B cell (primary cell): ENCODE results near the gene NEUROD2. TPM values are rescaled to one million over a fixed set of nuclear protein-coding genes. Genes with fewer than 3 reads are reported as not detected.

ENCODE experiments used
- ATAC-seq: fragments of 200-7000 bp; cut with Tn5 transposase; one replicate; pipeline ENCODE4 v1.10.0; 2021; ENCODE audit warnings: low read depth, mild to moderate bottlenecking, moderate number of reproducible peaks, moderate library complexity
- CTCF ChIA-PET: fragments of 350-600 bp; sonication (Branson Sonifier 250); formaldehyde crosslinking; loops from one replicate; lab custom pipeline; 2021; ENCODE audit warnings: antibody characterized with exemption, inconsistent platforms; lab: Charles Lee
- POLR2A ChIA-PET: fragments of 350-600 bp; sonication (Branson Sonifier 250); formaldehyde crosslinking; loops from one replicate; lab custom pipeline; 2021; ENCODE audit warnings: antibody characterized with exemption; lab: Charles Lee
- DNase-seq: peaks from one replicate; pipeline ENCODE4 v3.0.0; 2013
- H2AFZ ChIP-seq: 2 replicates; pipeline ENCODE4 v1.6.1; 2012; ENCODE audit warnings: mild to moderate bottlenecking, low read depth, low read length; ENCODE audit not compliant: insufficient read depth, poor library complexity, severe bottlenecking
- H3K27ac ChIP-seq, 2 donors: 1 replicate in 1 of 2; 2 replicates in 1 of 2; pipeline ENCODE4 v1.5.1; 2012 to 2013; ENCODE audit warnings: low read length in 2 of 2, mild to moderate bottlenecking in 2 of 2, moderate library complexity in 1 of 2
- H3K27me3 ChIP-seq, 4 experiments: fragments of 200-600 bp in 1 of 4; sonication (generic) in 1 of 4; replicated peaks in 1 of 4; 1 replicate in 2 of 4; 2 replicates in 2 of 4; pipeline versions ENCODE4 v1.6.1 to v1.7.0; 2013 to 2016; ENCODE audit warnings: low read length in 3 of 4, mild to moderate bottlenecking in 2 of 4, mixed read lengths in 1 of 4, moderate library complexity in 1 of 4; ENCODE audit not compliant: insufficient read depth in 4 of 4, control insufficient read depth in 3 of 4; ENCODE audit errors: control extremely low read depth in 1 of 4
- H3K36me3 ChIP-seq, 2 experiments: replicated peaks in 1 of 2; 1 replicate in 1 of 2; 2 replicates in 1 of 2; pipeline versions ENCODE4 v1.6.1 to v1.7.1; 2013; ENCODE audit warnings: low read length in 1 of 2; ENCODE audit not compliant: insufficient read depth in 2 of 2, control insufficient read depth in 1 of 2; ENCODE audit errors: control extremely low read depth in 1 of 2, extremely low read depth in 1 of 2
- H3K4me1 ChIP-seq, 2 donors: fragments of 200-600 bp in 1 of 2; sonication (generic) in 1 of 2; 1 replicate in 1 of 2; 2 replicates in 1 of 2; pipeline versions ENCODE4 v1.5.1 to v1.6.1; 2013 to 2017; ENCODE audit warnings: low read length in 2 of 2; ENCODE audit not compliant: control insufficient read depth in 2 of 2, insufficient read depth in 2 of 2
- H3K4me2 ChIP-seq: replicated peaks from 2 replicates; pipeline ENCODE3; 2012; ENCODE audit warnings: mild to moderate bottlenecking, low read depth, low read length; ENCODE audit not compliant: poor library complexity, severe bottlenecking
- H3K4me3 ChIP-seq, 5 experiments: fragments of 200-600 bp in 1 of 5; sonication (generic) in 1 of 5; 1 replicate in 3 of 5; 2 replicates in 2 of 5; pipeline versions ENCODE4 v1.5.1 to v1.7.0; 2011 to 2016; ENCODE audit warnings: low read length in 4 of 5, mild to moderate bottlenecking in 4 of 5, low read depth in 2 of 5, control low read depth in 1 of 5, moderate library complexity in 1 of 5; ENCODE audit not compliant: insufficient read depth in 1 of 5; ENCODE audit errors: control extremely low read depth in 1 of 5, extremely low read depth in 1 of 5
- H3K79me2 ChIP-seq: fragments of 200-600 bp; sonication (generic); one replicate; pipeline ENCODE4 v1.6.0; 2016; ENCODE audit warnings: low read length; ENCODE audit not compliant: control insufficient read depth, insufficient read depth
- H3K9ac ChIP-seq: fragments of 200-600 bp; sonication (generic); 2 replicates; pipeline ENCODE4 v1.6.1; 2017; ENCODE audit warnings: mild to moderate bottlenecking, low read length, moderate library complexity
- H3K9me3 ChIP-seq, 3 donors: one replicate each; pipeline versions ENCODE4 v1.6.1 to v1.7.1; 2013; ENCODE audit warnings: low read length in 2 of 3; ENCODE audit not compliant: control insufficient read depth in 2 of 3, insufficient read depth in 1 of 3; ENCODE audit errors: control extremely low read depth in 1 of 3
- H4K20me1 ChIP-seq: 2 replicates; pipeline ENCODE4 v1.6.0; 2012; ENCODE audit warnings: mild to moderate bottlenecking, low read length; ENCODE audit not compliant: insufficient read depth, control insufficient read depth, poor library complexity, severe bottlenecking
- H3K27ac Mint-ChIP-seq: one replicate; pipeline ENCODE4 v1.8.0; 2021; ENCODE audit warnings: mixed read lengths
- H3K27me3 Mint-ChIP-seq: one replicate; pipeline ENCODE4 v1.8.0; 2021; ENCODE audit warnings: mixed read lengths
- H3K4me1 Mint-ChIP-seq: one replicate; pipeline ENCODE4 v1.8.0; 2021; ENCODE audit warnings: mixed read lengths
- H3K4me3 Mint-ChIP-seq: one replicate; pipeline ENCODE4 v1.8.0; 2021; ENCODE audit warnings: mixed read lengths
- H3K9me3 Mint-ChIP-seq: one replicate; pipeline ENCODE4 v1.8.0; 2022; ENCODE audit warnings: mixed read lengths; ENCODE audit not compliant: insufficient read depth
- CTCF ChIP-seq: fragments of 200-600 bp; IDR thresholded peaks from one replicate; pipeline ENCODE4 v1.8.0; 2022; ENCODE audit warnings: antibody characterized with exemption, mild to moderate bottlenecking
- EZH2 ChIP-seq: IDR thresholded peaks from 2 replicates; pipeline ENCODE4 v1.6.1; 2012; ENCODE audit warnings: borderline replicate concordance, low read depth, mild to moderate bottlenecking, moderate library complexity, low read length; ENCODE audit not compliant: insufficient read depth, poor library complexity, severe bottlenecking
- WGBS: methylation state at CpG from one replicate; pipeline ENCODE4 v1.1.5; 2013; ENCODE audit warnings: missing lambda C conversion rate; ENCODE audit not compliant: insufficient coverage; 5-methylcytosine and 5-hydroxymethylcytosine counted together
- intact Hi-C: fragments of 100-400 bp; cut with micrococcal nuclease; formaldehyde crosslinking; loops from one replicate; pipeline ENCODE4 v1.10.0; 2022
- polyA plus RNA-seq: library from polyadenylated mRNA; depleted of rRNA; stranded (reverse); fragments of >200 nt; gene quantifications from 2 replicates; pipeline ENCODE4 v1.2.3, GENCODE V29; 2012
- total RNA-seq, 2 donors: library from RNA; stranded (reverse); fragments of 120-200 nt in 1 of 2; gene quantifications; 1 replicate in 1 of 2; 2 replicates in 1 of 2; pipeline versions ENCODE4 v1.2.3 to v1.2.4, GENCODE V29; 2013 to 2022

NEUROD2 gene
- total and polyA plus RNA-seq, 2 donors (not counting 1 experiment from before 2014, with no cell fraction given): 0.04 TPM; not detected in 1

GRCh38 chr17:39611401-39612112 is 3.8 kb upstream of the NEUROD2 start:
- no peaks in the 10 kb centered on the region for H3K79me2 ChIP-seq
- H3K4me3 Mint-ChIP-seq: no peak overlapping the region
- no peaks in the 10 kb centered on the region for H3K9me3 Mint-ChIP-seq
- H3K9ac ChIP-seq: no peak overlapping the region
- peaks cover 42% of the 10 kb centered on the region for H3K27me3 Mint-ChIP-seq
- H2AFZ ChIP-seq: no peak overlapping the region
- 95% methylated on average over 6 of the region's 9 CpGs for WGBS
- no peak overlapping the region for H3K4me2 ChIP-seq
- ATAC-seq (no peak), DNase-seq (no peak)
- no peak for TF ChIP-seq CTCF
- no peak for TF ChIP-seq EZH2
- H3K36me3 ChIP-seq: no peaks in the 10 kb centered on the region
- peaks cover 19% of the 10 kb centered on the region for H3K4me1 Mint-ChIP-seq
- H3K27ac ChIP-seq: no peak overlapping the region
- peaks cover 0 to 49% (median 27%) of the 10 kb centered on the region in 4 experiments for H3K27me3 ChIP-seq
- no peak overlapping the region for H3K4me3 ChIP-seq
- no peaks in the 10 kb centered on the region for H4K20me1 ChIP-seq
- CTCF ChIA-PET: interaction anchor here (1.1 kb wide), 1 partner anchor 23 kb away, joined by 3 read pairs; no protein-coding TSS in a partner anchor
- H3K27ac Mint-ChIP-seq: no peak overlapping the region
- POLR2A ChIA-PET: no interaction called here
- peaks cover 10 to 18% of the 10 kb centered on the region in 2 donors for H3K4me1 ChIP-seq
- intact Hi-C loops: no loop called here
- H3K9me3 ChIP-seq: peaks cover 0 to 21% (median 0%) of the 10 kb centered on the region in 3 donors

GRCh38 chr17:39609416-39610025 is 1.8 kb upstream of the NEUROD2 start:
- Histone ChIP-seq H3K9ac (no peak overlapping the region), H2AFZ (no peak overlapping the region), H3K27ac (no peak overlapping the region), H3K79me2 (no peaks in the 10 kb centered on the region), H3K4me2 (no peak overlapping the region), H3K4me3 (no peak overlapping the region), H3K27me3 (peaks cover 0 to 65% (median 38%) of the 10 kb centered on the region in 4 experiments), H3K4me1 (peaks cover 29 to 35% of the 10 kb centered on the region in 2 donors), H3K9me3 (peaks cover 0 to 34% (median 0%) of the 10 kb centered on the region in 3 donors), H4K20me1 (peaks cover 3% of the 10 kb centered on the region), H3K36me3 (no peaks in the 10 kb centered on the region)
- no peaks in the 10 kb centered on the region for H3K9me3 Mint-ChIP-seq
- TF ChIP-seq CTCF (no peak), EZH2 (no peak)
- H3K4me3 Mint-ChIP-seq: no peak overlapping the region
- H3K4me1 Mint-ChIP-seq: peaks cover 21% of the 10 kb centered on the region
- POLR2A ChIA-PET: no interaction called here
- no peak overlapping the region for H3K27ac Mint-ChIP-seq
- DNase-seq (no peak), ATAC-seq (no peak)
- intact Hi-C loops: no loop called here
- WGBS: 100% methylated on average over 3 of the region's 4 CpGs
- CTCF ChIA-PET: interaction anchor here (4.8 kb wide), 1 partner anchor 13 kb away, joined by 30 read pairs; no protein-coding TSS in a partner anchor
- H3K27me3 Mint-ChIP-seq: peaks cover 42% of the 10 kb centered on the region
